ENCODE results near the gene KCNC4.
A peak's percentile ranks its signal among the peaks of the same experiment; 100 is the strongest.

The KCNC4 gene

DNA sequence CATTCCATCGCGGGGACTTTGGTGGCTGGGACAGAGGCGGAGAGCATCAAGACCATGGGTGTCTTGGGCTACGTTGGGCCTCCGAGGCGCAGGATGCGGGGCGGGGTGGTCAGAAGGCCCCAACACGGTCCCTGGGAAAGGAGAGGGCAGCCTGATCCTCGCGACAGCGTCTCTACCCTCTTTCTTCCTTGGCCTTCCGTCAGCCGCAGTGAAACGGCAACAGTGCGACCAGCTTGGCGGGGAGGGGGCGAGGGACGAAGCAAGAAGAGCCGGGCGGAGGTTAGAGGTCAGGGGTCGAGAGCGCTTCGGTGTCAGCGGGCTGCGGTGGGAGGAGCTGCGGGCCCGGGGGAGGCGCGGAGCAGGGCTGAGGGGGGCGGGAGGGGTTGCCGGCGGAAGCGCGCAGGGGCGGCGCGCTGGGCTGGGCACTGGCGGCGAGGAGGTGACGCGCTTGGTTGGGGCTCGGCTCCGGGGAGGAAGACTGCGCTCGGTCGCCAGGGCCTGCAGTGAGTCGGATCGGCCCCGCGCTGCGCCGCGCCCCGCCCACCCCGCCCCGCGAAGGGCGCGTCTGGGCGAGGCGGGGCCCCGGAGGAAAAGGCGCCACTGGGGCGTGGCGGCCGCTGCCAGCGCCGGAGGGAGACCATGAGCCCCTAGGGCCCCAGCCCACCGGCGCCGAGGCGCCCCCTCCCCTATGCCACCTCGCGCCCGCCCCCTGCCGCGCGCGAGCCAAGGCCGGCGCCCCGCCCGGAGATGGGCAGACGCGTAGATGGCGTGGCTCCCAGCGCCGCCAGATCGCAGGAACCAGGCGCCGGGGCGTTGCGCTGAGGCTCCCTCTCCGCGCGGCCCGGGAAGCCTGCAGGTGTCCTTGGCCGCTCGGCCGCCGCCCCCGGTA lies at the start of gene KCNC4:
Gene KCNC4 (plus strand): TSS at position 600 of the 889 bp plus-strand sequence. CDS start 1,186 bp downstream, outside the sequence.
- peak; percentile 71 to 96 for DNase-seq

DNA sequence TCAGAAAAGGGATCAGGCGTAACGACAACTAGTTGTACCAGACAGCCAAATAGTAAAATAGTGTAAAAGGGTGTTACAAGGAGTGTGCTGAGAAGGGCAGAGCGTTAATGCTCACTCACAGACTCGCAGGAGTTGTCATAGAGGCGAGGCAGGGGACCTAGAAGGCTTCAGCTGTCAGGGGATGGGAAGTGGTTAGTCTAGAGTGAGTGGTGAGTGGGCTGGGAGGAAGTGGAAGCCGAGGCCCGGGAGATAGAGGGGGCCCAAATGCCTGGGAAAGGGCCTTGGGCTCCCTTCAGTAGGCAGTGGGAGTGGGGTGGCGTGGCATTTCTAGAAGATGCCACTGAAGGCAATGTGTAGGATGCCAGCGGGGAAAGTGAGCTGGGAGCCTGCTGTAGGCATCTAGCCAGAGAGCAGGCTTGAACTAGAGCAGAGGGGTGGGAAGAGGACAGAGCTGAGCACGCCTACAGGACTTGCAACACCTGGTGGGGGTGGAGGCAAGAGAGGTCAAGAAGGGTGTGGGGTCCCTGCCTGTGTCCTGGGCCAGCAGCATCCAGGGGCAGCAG lies 49.5 kb upstream of the KCNC4 start:
- no peak for DNase-seq

DNA sequence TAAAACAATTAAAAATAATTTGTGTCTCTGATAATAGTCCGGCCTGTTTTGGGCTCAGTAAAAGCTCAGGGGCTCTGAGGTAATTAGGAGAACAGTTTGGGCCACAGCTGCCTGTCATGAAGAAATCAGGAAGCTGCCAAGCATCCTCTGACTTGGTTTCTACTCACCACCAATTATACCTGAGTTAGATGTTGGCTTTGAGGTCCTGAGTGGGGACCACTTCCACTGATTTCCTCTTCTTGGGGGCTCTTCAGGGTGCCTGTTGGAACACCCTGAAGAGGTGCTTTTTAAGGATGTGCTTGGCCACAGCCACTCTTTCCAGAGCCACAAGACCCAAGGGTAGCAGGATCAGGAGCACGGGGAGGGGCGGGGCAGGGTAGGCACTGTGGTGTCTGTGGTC lies 48.9 kb upstream of the KCNC4 start:
- no peak for DNase-seq

DNA sequence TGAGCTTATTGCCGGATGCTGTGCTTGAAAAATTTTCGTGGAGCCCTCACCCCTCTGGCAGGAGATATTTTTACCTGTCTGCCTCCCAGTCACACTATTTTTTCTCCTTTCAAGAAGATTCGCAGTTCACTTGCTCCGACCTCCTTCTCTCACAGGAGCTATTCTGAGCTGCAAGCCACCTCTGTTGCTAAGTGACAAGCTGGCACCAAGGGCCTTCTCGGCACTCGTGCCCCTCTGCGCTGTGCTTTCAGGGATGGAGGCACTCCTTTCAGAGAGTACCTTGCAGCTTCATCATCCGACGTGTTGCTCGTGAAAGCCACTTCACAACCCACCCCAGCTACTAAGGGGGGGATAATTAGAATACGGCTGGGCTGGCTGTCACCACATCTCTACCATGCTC lies 48.3 kb upstream of the KCNC4 start:
- DNase-seq = no peak

DNA sequence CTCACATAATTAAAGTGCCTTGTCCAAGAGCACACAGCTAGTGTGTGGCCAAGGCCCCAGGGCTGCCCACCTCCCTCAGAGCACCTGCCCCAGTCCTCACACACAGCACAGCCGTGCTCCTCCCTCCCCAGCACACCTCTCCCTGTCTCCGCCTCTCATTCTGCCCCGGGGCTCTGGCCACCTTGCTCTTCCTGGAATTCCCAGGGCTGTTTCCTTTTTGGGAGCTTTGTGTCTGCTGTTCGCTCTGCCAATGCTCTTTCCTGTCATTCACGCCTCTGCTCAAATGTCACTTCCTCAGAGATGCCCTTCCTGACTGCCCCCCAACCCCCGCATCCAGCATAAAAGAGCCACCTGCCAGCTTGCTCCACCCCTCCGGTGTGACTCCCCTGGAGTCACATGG lies 46.5 kb upstream of the KCNC4 start:
- no peak for DNase-seq

DNA sequence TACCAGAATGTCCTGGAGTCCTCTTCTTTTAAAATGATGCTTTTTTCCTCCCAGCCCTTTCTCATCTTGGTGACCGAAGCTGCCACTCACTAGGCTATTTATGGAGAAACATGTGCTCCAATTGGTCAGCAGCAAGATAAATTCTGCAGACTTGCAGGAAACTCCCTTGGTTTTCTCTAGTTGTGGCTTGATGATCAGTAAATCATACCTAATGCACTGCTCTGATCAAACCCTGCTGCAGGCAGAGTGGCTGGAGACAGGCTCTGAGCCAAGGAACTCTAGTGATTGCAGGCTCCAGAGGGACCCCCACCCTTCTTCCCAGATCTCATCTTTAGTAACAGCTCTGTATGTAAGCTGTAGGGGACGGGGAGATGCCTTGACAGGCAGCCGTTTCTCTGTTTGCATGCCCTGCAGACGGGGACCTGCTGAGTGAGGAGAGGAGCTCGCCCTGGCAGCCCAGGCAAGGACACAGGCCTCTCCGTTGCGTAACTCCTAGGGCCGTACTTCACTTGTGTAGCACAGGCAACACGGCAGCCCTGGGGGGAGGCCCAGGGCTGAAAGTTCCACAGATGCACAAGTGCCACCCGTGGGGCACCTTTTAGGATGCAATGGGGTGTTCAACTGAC lies 45.3 kb upstream of the KCNC4 start:
- no peak for DNase-seq

DNA sequence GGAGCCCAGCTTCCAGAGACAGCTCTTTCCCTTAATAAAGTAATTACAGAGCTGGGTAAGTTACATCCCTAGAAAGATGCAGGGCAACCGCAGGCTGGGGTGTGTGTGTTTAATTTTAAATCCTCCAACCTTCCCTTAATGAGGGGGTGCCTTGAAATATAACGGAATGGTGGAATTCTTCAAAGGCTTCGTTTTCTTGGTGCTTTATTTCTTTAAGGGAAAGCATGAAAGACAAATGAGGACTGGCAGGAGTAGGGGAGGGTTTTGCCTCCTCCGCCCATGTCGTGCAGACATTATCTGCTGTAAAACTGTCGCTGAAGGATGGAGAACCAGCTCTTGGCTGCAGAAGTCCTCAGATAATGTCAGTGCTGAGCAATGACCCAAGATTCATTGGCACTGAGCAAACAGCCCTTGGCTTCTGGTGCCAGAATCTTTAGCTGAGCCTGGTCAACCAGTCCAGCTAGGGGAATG lies 44.3 kb upstream of the KCNC4 start:
- DNase-seq = no peak

DNA sequence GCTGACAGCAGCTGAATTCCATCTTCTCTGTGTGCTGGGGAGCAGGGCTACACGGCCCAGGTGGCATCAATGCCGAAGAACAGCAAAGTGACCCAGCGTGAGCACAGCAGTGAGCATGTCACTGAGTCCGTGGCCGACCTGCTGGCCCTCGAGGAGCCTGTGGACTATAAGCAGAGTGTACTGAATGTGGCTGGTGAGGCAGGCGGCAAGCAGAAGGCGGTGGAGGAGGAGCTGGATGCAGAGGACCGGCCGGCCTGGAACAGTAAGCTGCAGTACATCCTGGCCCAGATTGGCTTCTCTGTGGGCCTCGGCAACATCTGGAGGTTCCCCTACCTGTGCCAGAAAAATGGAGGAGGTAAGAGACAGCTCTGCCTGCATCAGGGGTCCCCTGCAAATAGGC lies 43.3 kb upstream of the KCNC4 start:
- no peak for DNase-seq

DNA sequence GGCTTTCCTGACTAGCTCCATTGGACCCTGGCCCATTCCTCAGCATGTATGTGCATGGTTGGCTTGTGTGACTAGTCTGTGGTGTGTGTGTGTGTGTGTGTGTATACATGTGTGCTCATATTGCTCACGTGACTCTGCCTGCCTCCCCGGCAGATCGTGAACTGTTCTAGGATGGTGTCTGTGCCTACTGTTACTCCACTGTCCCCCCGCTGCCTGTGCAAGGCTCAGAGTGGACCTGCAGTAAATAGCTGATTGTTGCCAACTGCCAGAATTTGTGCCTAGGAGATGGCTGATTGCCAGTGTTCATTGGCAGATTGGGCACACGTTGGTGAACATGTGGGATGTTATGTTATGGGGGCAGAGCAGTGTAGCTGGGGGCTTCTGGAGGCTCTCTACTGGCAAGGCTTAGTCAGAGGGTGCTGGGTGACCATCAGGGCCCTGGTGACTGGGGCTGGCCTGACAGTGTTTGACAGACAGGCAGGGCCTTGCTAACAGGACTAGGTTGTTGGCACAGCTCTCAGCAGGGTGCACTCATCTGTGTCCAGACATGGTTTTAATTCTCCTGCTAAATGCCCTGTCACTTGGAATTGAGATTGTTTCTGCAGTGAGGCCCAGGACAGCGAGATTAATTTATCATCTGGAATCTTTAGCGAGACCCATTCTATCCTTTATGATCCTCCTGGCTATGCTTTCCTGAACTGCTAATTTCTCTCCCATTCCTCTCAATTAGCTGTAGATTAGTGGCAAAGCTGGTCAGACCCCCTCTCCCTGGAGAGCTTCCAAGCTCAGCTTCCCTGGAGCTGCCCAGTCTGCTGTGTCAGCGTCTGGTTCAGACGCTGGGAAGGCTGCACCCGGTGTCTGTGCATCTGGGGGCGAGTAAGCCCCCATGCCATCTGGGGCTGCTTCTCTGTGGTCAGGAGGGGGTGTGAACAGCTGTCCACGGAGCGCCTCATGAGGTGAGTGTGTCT lies 39.1 kb upstream of the KCNC4 start:
- DNase-seq = no peak

DNA sequence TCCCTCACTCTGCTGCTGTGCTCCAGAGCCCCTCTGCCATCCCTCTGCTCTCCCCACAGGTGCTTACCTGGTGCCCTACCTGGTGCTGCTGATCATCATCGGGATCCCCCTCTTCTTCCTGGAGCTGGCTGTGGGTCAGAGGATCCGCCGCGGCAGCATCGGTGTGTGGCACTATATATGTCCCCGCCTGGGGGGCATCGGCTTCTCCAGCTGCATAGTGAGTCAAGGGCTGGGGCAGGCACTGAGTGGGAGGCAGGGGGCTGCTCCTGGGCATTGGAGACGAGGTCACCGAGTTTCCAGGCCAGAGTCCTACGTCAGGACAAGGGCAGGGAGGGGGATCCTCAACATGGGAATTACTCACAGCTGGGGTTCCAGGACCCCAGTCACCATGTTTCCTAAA lies 38.1 kb upstream of the KCNC4 start:
- no peak for DNase-seq

DNA sequence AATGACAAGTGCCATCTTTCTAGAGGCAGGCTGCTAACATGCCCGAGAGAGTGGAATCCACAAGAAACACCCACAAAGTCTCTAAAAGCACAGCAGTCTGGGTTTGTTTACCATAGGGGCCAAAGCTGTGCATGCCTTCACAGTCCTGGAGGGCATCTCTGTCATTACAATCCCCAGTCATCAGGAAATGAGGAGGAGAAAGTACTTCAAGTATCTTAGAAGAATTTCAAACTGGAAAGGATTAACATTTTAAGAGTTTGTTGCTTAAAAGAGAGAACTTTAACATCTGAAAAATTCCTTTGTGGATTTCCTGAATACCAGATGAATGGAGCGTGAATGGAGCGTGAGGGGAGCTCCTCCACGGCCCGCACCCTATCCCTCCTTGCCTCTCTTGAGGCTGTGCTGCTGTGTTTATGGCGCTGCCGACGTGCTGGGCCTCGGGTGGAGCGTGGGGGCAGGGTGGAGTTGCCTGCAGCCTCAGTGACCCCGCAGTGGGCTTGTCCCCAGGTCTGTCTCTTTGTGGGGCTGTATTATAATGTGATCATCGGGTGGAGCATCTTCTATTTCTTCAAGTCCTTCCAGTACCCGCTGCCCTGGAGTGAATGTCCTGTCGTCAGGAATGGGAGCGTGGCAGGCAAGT lies 36.5 kb upstream of the KCNC4 start:
- no peak for DNase-seq

DNA sequence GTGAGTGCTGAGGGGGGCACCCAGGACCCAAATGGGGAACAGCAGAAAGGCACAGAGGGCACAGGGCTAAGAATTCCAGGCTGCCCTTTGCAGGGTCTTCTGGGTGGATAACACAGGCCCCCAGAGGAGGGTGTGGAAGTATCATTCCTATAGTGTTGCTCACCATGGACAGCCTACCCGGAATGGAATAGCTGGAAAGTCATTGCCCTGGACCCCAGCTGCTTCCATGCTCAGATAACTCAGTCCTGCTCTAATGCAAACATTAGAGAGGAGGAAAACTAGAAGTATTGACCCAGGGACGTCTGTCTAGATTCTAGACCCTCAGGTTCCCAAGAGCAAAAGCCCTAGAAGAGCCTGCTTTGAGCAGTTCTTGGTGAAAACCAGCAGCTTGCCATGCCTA lies 35.2 kb upstream of the KCNC4 start:
- no peak for DNase-seq

DNA sequence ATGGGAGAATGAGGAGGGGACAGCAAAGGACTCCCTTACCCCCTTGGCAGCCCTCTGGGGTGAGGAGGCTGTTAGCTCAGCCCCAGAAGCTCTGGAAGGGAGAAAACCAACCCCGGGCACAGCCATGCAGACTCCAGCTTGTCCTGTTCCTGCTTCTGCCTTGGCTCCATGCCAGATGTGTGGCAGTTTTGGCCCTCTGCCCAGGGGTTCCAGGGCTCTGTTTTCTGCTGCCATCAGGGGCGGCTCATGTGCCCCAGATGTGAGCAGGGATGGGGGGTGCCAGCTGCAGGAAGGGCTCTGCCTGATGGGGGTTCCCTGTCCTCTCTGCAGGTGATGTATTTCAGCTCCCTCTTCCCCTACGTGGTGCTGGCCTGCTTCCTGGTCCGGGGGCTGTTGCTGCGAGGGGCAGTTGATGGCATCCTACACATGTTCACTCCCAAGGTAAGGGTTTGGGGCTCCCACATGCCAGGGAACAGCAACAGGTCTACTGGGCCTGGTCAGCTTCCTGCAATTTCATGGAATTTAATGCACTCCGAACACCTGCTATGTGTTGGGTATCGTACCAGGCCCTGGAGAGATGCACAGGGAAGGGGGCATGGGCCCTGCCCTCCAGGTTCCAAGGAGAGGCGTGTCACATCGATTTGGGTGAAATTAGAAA lies 33.7 kb upstream of the KCNC4 start:
- DNase-seq = no peak

DNA sequence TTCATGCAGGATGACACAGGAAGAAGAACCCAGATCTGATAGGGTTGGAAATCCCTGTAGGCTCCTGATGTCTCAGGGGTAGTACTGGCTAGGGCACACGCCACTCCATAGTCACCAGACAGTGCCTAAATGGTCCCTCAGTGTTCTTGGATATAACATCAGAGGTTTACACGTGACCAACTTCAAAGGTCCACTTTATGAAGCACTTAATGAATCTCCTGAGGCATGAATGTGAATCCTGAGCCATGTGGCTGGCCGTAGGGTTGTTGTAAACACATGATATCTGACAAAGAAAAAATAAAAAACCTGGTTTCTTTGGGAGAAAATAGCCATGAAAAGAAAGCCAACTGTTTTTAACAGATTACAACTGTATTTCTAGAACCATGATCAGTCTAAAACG lies 32.3 kb upstream of the KCNC4 start:
- DNase-seq = no peak

DNA sequence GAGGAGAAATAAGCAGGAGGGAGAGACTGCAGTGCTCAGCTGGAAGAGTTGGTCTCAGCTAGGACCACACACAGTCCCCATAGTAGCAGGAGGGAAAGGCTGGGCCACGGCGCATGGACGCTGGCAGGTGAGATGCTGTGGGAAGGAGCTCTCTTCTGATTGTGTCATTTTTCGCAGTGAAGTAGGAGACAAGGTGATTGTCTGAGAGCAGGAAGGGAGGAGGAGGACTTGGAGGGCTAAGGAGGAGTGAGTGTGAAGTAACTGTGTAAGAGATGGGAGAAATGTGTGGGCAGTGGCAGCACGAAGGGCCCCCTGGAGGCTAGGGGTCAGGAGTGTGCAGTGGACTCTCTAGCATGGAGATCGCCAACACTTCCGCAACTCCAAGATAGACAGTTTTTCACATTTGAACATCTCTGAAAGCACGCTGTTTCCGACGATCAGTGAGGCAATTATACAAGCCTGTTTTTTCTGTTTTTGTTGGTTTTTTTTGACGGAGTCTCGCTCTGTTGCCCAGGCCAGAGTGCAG lies 26.4 kb upstream of the KCNC4 start:
- DNase-seq = no peak

DNA sequence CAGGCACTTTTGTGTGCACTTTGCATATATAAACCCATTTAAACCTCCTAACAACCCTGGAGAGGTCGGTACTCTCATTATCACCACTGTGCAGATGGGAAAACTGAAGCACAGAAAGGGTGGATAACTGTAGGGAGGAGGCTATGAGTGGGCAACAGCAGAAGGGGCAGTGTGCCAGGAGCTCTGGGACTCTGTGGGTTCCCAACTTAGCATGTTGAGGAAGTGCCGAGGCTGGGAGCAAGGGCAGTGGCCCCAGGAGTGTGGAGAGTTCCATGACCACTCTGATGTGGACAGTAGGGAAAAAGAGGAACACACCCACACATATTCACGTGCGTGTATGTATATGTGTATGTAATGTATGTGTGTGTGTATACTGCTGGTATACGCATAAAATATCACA lies 25.7 kb upstream of the KCNC4 start:
- no peak for DNase-seq

DNA sequence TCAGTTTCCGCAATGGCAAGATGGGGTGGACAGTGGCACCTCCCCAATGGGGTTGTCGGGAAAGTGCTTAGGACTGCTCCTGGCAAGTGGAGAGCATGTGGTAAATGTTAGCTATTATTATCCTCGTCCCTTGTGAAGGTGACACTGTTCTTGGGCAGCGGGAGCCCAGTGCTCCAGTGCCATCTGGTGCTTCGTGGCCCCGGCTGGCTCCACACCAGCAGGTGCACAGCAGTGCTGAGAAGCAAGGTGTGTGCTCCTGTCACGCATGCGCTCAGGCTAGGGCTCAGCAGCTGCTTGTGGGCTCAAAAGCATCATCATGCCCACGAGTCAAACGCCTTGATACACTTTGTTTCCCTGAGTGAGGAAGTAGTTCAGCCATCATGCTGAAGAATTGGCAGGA lies 24.9 kb upstream of the KCNC4 start:
- peak; percentile 21 to 78 for DNase-seq

DNA sequence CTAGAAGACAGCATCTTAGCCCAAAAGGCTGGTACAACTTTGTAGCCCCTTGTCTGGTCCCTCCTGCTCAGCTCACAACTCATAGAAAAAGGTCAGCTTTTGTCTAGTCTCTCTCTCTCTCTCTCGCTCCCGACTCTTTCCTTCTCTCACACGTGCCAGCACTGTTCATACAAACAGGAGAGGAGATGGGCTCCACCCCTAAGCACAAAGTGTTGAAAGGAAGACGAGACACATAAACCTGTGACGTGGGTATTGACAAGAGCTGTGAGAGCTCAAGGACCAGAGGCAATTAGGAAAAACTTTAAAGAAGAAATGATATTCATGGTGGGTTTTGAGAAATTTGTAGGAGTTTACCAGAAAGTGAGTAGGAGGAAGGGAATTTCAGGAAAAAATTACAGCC lies 23.6 kb upstream of the KCNC4 start:
- DNase-seq = no peak

DNA sequence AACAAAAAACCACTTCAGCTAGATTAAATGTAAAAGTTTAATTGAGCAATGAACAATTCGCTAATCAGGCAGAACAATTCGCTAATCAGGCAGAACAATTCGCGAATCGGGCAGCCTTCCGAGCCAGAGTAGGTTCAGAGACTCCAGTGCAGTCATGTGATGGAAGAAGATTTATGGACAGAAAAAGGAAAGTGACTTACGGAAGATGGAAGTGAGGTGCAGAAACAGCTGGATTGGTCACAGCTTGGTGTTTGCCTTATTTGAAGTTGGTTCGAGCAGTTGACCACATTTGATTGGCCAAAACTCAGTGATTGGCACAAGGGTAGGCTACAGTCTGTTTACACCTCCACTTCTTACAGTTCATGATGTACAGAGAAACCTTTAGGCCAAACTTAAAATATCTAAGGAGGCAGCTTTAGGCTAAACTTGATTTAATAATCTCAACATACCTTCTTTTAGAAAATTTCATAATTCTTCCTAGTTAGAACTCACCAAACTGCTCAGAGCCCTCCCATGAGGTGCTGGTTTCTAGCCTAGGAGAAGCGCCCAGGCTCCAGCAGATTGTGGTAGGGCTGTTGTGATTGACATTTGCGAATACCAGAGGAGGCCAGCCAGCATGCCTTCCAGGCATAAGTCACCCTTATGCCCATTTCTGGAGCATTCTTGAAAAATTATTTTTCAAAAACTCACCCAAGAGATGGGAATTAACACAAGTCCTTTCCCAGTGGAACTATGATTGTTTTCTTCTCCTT lies 22.8 kb upstream of the KCNC4 start:
- no peak for DNase-seq

DNA sequence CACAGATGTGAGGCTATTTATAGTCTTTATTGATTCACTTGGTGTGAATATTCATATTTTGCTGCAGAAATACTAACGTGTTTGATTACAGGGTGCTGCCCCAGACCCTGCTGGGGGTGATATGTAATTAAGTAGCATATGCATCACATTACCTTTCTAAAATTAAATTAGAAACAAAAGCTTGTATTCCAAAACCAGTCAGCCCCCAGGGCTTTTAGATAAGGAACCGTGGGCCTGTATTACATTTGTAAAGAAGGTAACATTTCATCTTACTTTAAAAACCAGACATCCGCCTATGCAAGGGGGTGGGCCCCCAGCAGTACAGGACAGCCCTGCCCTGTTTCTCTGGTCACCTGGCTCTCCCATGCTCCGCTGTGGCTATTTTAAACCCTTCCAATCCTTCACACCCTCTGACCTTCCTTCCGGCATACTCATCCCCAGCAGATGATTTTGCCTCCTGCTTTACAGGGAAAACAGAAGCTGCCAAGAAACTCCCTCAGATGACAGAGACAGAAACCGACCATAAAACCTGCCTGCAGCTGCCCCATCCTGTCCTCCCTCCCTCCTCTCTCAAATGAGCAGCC lies 22.0 kb upstream of the KCNC4 start:
- DNase-seq = peak in 1 of 2 experiments; percentile 17
